ENCODE data around the gene EZR.

DNA sequence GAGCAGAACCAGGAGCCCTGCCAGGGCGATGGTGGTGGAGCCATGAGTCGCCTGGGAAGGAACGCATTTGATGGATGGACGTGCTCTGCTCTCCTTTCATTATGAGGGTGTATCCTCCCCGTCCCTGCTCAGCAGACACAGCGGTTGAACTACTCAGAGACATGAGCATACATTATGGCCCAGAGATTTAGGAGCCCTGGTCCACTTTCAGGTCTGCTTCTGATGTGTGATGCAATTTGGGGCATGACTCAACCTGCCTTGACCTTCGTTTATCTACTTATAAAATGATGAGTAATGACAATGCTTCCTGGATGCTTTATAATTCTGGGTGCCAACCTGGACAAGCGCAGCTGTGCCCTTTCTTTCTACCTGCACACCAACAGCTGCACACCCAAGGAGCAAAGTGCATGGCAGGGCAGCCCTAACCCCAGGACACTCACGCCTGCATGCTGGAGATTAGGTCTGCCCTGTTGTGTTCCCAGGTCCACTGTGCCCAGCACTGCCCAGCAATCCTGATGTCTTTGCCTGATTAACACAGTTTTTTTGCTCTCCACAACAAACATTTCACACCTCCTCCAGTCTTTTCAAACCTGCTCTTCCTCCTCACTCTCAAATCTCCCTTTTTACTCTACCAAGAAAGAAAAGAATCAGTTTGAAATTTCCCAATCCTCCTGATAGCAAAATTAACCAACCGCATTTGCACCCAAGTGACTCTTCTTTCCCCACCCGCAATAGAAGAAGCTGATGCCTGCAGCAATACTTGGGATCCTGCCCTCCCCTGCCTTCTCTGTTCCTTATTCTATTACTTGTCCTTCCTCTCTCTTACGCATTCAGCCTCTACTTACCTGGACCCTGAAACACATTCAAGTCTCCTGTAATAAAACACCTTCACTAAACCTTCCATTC is 81.2 kb downstream of the EZR start:
- TF ChIP-seq, protein P1, sequence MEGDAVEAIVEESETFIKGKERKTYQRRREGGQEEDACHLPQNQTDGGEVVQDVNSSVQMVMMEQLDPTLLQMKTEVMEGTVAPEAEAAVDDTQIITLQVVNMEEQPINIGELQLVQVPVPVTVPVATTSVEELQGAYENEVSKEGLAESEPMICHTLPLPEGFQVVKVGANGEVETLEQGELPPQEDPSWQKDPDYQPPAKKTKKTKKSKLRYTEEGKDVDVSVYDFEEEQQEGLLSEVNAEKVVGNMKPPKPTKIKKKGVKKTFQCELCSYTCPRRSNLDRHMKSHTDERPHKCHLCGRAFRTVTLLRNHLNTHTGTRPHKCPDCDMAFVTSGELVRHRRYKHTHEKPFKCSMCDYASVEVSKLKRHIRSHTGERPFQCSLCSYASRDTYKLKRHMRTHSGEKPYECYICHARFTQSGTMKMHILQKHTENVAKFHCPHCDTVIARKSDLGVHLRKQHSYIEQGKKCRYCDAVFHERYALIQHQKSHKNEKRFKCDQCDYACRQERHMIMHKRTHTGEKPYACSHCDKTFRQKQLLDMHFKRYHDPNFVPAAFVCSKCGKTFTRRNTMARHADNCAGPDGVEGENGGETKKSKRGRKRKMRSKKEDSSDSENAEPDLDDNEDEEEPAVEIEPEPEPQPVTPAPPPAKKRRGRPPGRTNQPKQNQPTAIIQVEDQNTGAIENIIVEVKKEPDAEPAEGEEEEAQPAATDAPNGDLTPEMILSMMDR (IDR thresholded peaks at IDR 0.05), result no peak
- no peak for TF ChIP-seq POLR2A (IDR thresholded peaks at IDR 0.05)
